ENCODE data around the gene PHTF1.

Gene PHTF1

GRCh38 chr1:113759333-113760101 lies at the start of gene PHTF1:
TSS of gene PHTF1 (minus strand) at chr1:113759486. CDS start at chr1:113758703, 783 bp downstream.
- DNase-seq (ENCODE audit: low read depth in 2 of 2): peak; percentile 35 to 40

DNA sequence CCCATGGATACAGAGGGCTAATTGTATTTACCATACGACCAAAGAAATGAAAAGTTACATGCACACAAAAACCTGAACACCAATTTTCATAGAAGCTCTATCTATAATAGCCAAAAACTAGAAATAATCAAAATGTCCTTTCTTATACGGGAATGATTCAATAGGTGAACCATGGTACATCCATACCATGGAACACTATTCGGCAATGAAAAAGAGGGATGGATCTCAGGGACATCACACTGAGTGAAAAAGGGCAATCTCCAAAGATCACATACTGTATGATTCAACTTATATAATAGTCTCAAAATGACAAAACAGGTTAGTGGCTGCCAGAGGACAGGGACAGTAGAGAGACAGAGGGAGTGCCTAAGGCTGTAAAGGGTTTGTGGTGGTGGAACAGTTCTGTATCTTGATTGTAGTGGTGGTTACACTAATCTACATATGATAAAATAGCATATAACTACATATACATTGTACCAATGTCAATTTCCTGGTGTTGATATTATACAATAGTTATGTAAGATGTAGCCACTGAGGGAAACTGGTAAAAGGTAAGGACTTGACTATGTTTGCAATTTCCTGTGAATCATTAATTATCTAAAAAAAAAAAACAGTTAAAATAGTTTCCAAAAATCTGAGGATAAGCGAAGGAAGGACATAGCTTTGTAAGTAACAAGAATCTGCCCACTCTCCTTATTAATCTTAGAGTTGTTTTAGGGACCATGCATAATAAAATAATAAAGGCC lies 49.3 kb upstream of the PHTF1 start:
- no peak for DNase-seq (ENCODE audit: low read depth in 2 of 2)

DNA sequence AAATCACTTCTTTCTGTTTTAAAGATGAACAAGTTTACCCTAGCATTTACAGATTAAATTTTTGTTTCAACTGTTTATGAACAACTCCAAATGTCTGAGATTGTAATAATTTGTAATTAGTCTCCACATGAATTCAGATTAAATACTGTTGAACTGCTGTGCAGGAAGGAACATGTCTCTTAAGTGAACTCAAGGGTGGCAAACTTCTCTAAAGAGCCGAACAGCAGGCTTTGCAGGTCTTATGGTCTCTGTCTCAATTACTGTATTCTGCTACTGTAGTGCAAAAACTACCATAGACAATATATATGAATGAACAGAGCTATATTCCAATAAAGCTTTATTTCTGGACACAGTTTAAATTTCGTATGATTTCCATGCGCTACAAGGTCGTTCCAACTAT lies 46.4 kb upstream of the PHTF1 start:
- DNase-seq (ENCODE audit: low read depth in 2 of 2): no peak

DNA sequence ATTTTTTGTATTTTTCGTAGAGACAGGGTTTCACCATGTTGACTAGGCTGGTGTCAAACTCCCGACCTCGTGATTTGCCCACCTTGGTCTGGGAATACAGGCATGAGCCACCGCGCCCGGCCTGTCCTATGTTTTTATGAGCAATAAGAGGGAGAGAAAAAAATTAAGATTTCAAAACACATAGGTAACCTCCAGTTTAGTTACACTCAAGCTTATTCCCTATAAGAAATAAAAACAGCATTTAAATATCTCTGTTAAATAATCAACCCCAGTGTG lies 45.9 kb upstream of the PHTF1 start:
- DNase-seq (ENCODE audit: low read depth in 2 of 2): no peak

GRCh38 chr1:113804421-113805255 lies 45.4 kb upstream of the PHTF1 start:
- no peak for DNase-seq (ENCODE audit: low read depth in 2 of 2)

GRCh38 chr1:113802367-113803007 lies 43.2 kb upstream of the PHTF1 start:
- no peak for DNase-seq (ENCODE audit: low read depth in 2 of 2)

GRCh38 chr1:113800487-113800886 lies 41.2 kb upstream of the PHTF1 start:
- DNase-seq (ENCODE audit: low read depth in 2 of 2): no peak

GRCh38 chr1:113797472-113797871 lies 38.2 kb upstream of the PHTF1 start:
- no peak for DNase-seq (ENCODE audit: low read depth in 2 of 2)

- no peak for DNase-seq (ENCODE audit: low read depth in 2 of 2)
Measured at GRCh38 chr1:113793878-113794834, 34.9 kb upstream of the PHTF1 start.

- DNase-seq (ENCODE audit: low read depth in 2 of 2): no peak
Measured at GRCh38 chr1:113792986-113793385, 33.7 kb upstream of the PHTF1 start.

- DNase-seq (ENCODE audit: low read depth in 2 of 2): no peak
Measured at GRCh38 chr1:113792471-113792870, 33.2 kb upstream of the PHTF1 start.

DNA sequence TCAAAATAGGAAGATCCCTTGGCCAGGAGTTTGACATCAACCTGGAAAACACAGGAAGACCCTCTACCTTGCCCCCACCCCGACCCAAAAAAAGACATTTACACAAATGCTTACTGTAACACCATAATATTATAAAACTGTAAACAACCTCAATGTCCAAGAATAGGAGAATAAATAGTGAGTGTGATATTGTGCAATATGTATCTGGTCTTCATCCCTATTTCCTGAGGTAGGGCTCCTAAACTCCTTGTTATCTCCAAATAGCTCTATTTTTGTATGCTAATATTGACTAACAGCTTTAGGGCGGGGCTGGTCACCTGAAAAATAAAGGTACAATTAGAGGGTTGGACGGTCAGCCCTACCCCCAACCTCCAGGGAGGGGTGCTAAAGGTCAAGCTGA lies 29.5 kb upstream of the PHTF1 start:
- DNase-seq (ENCODE audit: low read depth in 2 of 2): no peak

DNA sequence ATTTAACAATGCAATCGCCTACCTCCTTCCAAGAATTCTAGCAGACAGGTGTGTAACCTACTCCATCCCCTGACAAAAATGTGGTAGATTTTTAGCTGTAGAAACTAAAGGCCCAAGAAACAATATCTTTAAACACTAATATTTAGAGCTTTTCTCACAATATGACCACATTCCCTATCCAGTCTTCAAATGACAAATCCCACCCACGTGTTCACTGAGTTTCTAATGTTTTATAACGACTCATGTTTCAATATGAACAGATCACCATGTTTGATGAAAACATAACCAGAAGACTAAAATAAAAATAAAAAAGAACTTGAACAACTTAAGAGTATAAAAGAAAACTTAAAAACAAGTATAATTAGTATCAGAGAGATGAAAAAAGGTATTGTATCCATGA lies 28.4 kb upstream of the PHTF1 start:
- DNase-seq (ENCODE audit: low read depth in 2 of 2): no peak

DNA sequence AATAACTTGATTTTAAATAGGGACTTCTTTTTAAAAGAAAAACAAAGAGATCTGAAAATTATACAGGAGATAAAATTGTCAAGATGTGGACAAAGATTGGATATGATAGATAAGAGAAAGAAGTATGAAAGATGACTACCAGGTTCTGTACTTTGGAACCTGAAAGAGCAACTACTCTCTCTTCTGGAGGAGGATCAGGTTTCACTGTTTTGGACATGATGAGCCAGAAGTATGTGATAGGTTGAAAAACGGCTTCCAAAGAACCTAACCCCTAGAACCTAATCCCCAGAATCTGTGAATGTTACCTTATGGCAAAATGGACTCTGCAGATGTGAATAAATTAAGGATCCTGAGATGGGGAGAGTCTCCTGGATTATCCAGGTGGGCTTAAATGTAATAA lies 26.8 kb upstream of the PHTF1 start:
- no peak for DNase-seq (ENCODE audit: low read depth in 2 of 2)

DNA sequence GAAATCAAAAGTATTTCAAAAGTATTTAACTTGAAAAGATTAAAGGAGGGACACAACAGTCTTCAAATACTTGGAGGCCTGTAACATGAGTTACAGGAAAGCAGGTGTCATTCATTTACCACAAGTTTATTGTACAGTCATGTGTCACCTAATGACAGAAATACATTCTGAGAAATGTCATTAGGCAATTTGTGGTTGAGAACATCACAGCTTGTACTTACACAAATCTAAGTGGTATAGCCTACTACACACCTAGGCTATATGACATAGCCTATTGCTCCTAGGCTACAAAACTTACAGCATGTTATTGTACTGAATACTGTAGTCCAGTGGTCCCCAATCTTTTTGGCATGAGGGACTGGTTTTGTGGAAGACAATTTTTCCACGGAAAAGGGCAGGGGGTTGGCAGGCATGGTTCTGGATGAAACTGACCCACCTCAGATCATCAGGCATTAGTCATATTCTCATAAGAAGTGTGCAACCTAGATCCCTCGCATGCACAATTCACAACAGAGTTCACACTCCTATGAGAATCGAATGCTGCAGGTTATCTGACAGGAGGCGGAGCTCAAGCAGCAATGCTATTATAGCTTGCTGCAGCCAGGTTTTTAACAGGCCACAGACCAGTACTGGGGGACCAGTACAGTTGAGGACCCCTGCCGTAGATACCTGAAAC lies 25.0 kb upstream of the PHTF1 start:
- DNase-seq (ENCODE audit: low read depth in 2 of 2): no peak

- DNase-seq (ENCODE audit: low read depth in 2 of 2): no peak
Measured at GRCh38 chr1:113783254-113784103, 24.2 kb upstream of the PHTF1 start.

- no peak for DNase-seq (ENCODE audit: low read depth in 2 of 2)
Measured at GRCh38 chr1:113782406-113782805, 23.1 kb upstream of the PHTF1 start.

DNA sequence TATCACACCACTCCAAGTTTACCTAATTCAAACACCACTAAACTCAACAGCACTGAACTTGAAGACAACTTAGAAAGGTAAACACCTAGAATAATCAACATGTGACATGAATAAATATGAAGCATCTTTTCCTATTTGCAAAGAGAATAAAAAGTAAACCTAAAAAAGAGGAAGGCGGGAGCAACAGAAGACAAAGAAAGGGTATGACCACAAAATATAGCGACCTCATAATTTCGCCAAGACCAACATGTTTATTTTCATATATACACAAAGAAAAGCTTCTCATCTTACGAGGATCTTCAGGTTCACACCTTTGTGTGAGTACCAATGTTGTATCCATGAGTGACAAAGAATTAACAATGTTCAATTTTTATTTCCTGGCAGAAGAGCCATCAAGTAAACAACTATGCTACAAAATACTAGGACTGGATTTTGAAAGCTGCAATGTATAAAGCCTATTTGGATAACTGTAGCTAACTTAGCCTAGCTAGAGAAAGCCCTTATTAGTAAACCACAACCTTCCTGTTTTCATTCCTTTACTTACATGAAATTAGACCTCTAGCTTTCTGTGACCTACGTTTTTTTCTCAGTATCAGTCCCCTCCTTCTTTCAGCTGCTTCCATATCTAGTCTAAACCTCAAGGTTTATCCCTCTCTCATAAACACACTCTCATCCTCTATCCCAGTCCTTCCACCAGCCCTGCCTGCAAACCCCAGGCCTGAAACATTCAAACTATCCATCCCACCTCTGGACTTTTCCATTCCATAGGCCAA lies 21.3 kb upstream of the PHTF1 start:
- no peak for DNase-seq (ENCODE audit: low read depth in 2 of 2)

GRCh38 chr1:113779542-113779941 lies 20.3 kb upstream of the PHTF1 start:
- DNase-seq (ENCODE audit: low read depth in 2 of 2): no peak
